NCI-H146 treated with DMSO at 0.1 percent for 48 hours (cell line): ENCODE results near the gene PROCA1.

Source experiments
- DNase-seq: peaks from one replicate; lab custom pipeline; 2025; ENCODE audit not compliant: unreplicated experiment; lab: John Stamatoyannopoulos, UW

The PROCA1 gene, protein sequence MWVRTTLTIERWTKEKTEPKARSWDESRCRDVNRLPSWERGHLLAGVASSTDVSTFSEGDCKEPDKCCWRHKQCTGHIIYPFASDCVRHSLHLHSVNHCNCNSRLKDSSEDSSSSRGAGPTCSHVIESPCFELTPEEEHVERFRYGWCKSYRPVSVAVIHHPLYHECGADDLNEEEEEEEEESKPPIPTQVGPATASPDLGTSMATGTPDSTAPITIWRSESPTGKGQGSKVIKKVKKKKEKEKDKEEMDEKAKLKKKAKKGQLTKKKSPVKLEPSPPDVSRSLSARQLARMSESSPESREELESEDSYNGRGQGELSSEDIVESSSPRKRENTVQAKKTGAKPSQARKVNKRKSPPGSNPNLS

DNA sequence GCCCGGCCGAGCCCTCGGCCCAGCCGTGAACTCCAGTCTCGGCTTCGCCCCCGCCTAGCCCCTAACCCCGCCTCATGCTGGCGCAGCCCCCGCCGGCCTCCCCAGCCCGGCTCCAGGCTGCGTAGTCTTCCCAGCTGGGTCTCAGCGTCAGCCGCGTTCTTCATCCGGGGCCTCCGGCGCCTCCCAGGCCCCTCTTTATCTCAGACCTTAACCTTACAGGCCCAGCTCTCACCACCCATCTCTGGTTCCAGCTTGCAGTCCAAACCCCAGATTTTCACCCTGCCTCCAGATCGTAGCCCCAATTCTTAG, at the start of gene PROCA1:
TSS of gene PROCA1 (minus strand) at position 166 of the 309 bp plus-strand sequence. CDS start 228 bp downstream, outside the sequence.
- no peak for DNase-seq

DNA sequence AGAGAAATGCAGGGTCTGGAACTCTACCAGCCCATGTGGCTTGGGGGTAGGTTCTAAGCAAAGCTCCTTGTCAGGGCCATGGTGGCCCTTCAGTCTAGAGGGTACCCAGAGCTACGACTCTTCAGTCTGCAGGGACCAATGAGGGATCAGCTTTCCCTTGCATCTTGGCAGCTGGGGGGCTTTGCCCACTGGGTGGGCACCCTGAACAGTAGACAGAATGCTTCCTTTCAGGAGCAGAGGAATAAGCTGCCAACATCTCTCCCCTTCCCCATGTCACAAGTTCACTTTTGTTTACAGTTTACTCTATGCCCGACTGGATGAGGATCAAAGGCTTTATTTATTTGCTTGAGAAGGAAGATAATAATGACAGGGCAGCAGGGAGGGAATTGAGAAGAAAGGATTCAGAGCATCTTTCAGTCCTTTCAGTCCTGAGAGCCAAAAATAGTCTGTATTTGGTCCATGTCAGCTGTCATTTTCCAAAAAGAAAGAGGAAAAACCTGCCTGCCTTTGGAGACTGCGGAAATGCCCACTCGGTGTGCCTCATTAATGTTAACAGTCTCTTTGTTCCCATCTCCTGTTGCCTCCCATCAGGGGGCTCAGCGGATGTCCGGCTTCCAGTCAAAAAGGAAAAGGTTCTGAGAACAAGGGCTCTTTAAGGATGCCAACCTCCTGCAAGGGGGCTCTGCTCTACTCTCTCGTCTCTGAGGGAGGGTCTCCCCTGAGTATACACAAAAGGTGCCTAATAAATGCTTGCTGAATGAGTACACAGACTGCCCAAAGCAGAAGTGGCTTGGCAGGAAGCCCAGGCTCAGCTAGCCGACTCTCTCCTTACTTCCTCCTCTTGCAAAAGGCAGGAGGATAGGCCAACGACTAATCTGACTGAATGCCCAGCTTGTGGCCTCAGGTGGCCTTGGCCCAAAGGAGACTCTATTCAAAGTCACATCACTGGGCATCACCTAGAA, 49.2 kb upstream of the PROCA1 start:
- DNase-seq = peak; percentile 30

DNA sequence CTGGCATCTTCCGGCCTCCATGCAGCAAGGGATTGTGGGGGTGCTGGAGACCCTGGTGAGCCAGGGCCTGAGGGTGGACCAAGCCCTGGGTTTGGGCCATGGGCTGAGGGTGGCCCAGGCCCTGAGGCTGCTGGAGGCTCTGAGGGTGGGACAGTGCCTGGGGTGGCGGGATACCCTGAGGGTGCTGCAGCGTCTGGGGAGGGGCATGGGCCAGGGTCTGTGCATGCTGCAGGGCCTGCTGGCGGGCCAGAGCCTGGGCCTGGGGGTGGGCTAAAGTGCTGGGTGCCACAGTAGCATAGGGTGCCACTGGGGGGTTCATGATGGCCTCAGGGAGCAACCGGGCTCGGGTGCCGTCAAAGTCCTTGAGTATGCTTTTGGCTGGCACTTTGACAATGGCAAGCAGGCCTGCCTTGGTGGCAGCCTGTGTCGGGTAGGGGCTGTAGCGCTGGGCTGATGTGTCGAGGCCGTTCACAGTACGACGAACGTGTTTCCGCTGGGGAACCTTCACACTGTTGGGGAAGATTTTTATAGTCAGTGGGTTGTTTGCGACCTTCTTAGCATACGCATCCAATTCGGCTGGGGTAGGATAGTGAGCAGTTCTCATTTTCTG, 47.7 kb upstream of the PROCA1 start:
- no peak for DNase-seq

DNA sequence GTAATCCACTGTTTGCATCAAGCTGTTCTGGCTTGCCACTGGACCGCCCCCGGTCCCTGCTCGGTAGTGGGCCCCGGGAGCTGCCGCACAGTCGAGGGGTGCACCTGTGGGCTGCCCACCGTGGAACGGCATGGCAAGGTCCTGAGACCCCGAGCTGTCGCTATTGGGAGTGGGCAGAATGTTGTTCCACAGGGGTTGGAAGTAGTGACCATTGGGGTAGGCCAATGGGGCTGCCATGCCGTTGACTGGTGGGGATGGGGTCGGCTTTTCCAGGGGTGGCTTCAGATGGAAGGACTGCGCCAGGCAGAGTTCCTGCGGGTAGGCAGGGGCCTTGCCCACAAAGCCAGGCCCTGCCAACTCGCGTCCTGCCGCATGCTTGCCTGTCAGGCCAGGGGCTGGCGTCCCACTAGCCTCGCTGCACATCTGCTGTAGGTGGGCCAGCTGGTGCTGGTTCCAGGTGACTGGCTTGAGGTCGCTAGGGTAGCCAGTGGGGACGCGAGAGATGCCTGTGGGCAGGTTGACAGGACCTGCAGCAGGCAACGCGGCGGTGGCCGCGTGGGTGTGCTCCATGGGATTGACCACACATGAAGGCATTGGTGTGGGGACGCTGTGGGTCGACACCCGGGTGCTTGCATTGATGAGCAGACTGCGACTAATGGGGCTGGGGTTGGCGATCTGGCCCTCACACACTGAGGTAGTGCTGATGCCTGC, 46.9 kb upstream of the PROCA1 start:
- DNase-seq = no peak

DNA sequence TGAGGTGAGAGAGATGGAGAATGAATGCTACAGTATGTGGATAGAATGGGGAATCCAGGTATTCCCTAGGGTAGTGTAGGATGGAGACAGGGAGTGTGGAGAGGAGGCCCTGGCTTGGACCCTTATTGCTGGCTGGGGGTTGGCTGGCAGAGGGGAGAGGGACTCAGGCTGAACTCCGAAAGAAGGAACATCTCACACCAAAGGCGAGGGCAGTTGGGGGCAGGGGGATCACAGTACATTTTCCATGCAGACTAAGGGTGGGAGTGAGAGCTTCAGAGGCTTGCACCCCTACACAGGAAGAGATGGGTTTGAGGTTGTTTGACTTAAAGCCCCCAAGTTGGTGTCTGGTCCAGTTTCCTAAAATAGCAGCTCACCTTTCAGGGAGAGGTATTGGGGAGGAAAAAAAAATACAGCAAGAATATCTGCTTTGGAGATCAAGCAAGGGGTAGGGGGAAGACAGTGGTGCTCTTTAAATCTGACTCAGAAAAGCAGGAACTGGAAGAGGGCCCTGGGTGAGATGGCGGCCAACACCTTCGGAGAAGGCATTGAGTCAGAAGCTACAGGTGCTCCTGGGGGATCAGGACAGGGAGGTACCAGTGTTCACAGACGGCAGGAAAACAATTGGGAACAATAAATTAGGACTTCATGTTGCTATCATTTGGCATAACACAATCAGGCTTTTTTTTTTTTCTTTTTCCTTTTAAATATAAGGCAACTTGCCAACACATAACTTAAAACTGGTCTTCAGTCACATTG, 44.5 kb upstream of the PROCA1 start:
- DNase-seq = no peak

DNA sequence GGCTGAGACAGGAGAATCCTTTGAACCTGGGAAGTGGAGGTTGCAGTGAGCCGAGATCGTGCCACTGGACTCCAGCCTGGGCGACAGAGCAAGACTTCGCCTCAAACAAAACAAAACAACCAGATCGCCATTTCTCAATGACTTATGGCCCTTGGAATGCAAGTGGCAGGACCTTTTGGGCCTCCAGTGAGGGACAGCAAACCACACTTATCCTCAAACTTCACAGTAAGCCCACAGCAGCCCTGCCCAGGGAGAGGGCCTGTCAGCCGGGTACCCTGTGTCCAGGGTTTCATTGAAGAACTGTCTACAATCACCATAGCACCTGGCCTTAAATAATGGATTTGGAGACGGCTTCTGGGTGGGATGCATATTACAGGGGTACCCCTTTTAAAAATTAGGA, 43.8 kb upstream of the PROCA1 start:
- no peak for DNase-seq

DNA sequence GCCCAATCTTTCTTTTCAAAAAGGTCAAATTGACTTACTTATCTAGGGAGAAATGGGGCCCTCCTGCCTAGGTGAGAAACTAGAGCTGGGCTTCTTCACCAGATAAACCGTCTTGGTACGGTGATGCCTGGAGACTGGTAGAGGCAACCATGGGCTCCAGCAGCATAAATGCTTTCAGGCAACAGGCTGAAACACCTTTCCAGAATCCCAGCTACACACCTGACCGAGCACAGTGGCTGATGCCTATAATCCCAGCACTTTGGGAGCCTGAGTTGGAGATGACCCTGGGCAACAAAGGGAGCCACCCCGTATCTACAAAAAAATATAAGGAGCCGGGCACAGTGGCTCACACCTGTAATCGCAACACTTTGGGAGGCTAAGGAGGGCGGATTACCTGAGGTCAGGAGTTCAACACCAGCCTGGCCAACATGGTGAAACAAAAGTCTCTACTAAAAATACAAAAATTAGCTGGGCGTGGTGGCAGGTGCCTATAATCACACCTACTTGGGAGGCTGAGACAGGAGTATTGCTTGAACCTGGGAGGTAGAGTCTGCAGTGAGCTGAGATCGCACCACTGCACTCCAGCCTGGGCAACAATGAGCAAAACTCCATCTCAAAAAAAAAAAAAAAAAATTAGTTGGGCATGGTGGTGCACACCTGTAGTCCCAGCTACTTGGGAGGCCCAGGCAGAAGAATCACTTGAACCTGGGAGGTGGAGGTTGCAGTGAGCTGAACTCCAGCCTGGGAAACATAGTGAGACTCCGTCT, 40.1 kb upstream of the PROCA1 start:
- no peak for DNase-seq

DNA sequence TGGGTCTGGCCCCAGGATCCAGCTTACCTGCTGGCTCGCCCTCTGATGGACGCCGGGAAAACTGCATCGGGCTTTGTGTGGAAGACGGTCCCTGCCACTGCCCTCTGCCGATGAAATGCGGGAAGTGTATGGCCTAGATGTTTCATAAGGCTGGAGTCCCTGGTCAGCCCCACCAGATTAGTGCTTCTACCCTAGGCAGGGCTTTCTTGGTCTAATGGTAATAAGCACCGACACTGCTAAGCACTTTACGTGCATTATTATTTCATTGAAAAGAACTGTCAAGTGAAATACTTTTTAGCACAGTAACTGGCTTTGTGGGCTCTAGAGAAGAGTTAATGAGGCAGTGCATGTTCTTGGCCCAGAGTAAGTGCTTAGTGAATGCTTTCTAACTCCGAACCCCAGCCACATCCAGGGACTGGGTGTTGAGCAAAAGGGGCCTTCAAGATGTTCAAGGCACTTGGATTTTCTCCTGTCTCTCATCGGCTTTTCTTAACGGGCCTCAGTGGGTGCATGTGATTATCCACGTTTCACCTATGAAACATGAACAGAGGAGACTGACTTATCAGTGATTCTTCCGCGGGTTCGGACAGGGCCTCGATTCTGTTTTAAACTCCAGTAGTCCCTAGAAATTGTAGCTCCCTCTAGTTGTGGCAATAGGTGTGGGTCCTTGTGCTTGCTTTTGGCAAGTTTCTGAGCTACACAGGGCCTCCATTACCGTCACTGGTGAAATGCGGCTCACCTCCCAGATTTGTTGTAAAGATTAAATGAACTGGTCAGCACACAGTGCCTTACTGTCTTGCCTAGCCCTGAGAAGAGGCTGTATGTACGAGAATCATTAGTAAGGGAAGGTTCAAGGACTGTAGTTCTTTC, 38.7 kb upstream of the PROCA1 start:
- DNase-seq = peak; percentile 74

DNA sequence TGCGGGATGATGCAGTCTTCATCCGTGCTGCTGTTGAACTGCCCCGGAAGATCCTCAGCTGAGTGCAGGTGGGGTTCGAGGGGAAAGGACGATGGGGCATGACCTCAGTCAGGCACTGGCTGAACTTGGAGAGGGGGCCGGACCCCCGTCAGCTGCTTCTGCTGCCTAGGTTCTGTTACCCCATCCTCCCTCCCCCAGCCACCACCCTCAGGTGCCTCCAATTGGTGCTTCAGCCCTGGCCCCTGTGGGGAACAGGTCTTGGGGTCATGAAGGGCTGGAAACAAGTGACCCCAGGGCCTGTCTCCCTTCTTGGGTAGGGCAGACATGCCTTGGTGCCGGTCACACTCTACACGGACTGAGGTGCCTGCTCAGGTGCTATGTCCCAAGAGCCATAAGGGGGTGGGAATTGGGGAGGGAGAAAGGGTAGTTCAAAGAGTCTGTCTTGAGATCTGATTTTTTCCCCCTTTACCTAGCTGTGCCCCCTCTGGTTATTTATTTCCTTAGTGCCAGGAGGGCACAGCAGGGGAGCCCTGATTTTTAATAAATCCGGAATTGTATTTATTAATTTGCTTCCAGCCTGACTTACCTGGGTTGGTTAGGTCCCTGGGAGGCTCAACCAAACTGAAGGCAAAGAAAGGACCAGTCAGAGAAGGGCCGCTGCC, 38.0 kb upstream of the PROCA1 start:
- DNase-seq = no peak

DNA sequence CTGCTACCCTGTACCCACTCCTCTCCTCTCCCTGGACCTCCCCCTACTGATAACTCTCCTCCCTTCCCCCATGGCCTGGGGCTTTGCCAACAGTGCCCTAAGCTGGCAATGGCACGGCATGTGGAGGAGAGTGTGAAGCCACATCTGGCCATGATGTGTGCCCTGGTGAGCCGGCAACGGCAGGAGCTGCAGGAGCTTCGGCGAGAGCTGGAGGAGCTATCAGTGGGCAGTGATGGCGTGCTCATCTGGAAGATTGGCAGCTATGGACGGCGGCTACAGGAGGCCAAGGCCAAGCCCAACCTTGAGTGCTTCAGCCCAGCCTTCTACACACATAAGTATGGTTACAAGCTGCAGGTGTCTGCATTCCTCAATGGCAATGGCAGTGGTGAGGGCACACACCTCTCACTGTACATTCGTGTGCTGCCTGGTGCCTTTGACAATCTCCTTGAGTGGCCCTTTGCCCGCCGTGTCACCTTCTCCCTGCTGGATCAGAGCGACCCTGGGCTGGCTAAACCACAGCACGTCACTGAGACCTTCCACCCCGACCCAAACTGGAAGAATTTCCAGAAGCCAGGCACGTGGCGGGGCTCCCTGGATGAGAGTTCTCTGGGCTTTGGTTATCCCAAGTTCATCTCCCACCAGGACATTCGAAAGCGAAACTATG, 37.3 kb upstream of the PROCA1 start:
- no peak for DNase-seq

DNA sequence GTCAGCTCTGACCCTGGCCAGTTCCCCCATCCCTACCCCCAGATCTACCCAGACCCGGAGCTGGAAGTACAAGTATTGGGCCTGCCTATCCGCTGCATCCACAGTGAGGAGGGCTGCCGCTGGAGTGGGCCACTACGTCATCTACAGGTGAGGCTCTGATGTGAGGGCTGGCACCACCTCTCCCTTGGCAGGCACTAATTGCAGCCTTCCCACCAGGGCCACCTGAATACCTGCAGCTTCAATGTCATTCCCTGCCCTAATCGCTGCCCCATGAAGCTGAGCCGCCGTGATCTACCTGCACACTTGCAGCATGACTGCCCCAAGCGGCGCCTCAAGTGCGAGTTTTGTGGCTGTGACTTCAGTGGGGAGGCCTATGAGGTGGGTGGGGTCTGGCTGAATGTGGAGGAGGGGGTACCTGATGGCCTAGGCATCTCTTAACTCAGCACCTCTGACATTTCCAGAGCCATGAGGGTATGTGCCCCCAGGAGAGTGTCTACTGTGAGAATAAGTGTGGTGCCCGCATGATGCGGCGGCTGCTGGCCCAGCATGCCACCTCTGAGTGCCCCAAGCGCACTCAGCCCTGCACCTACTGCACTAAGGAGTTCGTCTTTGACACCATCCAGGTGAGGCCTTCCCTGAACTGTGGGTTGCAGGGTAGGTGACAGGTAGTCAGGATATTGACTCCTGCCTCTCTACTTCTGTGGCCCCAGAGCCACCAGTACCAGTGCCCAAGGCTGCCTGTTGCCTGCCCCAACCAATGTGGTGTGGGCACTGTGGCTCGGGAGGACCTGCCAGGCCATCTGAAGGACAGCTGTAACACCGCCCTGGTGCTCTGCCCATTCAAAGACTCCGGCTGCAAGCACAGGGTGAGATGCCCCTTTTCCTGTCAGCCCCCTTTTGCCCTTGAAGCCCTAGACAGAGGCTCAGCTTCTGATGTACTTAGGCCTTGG, 36.4 kb upstream of the PROCA1 start:
- no peak for DNase-seq

DNA sequence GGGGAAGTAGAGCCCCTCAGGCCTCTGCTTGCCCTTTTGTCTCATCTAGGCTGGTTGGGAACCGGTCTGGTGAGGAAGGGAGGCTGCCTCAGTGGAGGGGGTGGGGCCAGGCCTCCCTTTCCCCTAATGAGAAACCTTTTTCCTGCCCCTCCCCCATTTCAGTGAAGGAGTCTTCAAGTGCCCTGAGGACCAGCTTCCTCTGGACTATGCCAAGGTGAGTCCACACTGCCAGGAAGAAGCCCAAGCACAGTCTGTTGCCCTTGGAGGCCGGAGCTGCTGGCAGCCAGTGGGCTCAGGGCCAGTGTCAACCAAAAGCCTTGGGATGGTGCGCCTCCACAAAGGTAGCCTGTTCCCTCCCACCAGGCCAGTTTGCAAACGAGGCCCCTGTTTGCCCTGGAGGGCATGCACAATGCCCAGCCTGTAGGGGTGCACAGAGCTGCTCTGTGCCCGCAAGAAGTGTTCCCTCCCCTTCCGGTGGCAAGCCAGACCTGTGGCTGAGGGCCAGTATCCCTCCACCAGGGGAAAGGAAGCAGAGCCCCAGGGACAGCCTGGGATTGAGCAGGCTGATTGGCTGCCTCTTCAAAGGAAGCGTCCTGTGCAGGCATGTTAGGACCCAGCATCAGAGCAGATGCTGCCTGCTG, 35.5 kb upstream of the PROCA1 start:
- DNase-seq = no peak

DNA sequence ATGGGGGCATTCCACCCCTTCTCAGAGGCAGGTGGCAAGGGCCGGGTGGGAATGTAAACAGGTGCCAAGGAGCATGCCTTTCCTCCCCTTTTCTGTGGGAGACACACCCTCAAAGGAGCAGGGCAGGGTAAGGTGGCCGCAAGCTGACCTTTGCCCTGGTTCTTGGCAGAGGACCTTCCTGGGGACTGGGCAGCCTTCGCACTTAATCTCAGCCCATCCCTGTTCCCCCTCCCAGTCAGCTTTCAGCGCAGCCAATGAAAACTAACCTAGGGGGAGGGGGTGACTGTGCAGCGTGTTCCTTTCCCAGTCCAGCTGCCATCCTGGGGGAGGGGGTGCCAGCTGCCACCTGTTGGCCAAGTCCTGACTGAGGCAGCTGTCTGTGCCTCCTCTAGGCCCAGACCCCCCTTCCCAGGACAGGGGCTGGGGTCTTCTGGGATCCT, 34.9 kb upstream of the PROCA1 start:
- DNase-seq = no peak

DNA sequence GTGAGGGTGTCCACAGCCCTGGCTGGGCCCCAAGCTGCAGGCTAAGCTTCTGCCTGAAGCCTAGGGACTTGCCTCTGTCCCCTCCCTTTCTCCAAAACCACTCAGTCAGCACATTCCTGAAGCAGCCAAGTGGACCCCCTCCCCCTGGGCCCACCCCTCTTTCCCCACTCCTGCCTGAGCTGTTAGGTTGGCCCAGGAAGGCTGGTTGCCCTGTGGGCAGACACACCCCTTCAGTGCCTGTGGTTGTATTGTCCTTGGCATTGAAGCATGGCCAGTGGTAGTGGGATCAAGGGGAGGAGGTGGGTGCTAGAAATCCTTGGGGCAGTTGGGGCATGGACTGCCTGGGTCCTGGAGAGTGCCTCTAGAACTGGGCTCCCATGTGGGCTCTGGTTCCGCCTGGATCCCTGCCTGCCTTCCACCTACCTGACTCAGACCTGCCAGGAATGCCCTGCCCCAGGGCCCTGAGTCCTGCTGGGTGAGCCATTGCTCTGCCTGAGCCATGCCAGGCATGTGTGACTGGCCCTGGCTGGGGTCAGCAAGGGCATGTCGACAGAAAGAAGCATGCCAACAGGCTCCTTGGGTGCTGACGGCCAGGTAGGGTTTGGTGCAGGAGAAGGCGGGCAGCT, 34.2 kb upstream of the PROCA1 start:
- no peak for DNase-seq

DNA sequence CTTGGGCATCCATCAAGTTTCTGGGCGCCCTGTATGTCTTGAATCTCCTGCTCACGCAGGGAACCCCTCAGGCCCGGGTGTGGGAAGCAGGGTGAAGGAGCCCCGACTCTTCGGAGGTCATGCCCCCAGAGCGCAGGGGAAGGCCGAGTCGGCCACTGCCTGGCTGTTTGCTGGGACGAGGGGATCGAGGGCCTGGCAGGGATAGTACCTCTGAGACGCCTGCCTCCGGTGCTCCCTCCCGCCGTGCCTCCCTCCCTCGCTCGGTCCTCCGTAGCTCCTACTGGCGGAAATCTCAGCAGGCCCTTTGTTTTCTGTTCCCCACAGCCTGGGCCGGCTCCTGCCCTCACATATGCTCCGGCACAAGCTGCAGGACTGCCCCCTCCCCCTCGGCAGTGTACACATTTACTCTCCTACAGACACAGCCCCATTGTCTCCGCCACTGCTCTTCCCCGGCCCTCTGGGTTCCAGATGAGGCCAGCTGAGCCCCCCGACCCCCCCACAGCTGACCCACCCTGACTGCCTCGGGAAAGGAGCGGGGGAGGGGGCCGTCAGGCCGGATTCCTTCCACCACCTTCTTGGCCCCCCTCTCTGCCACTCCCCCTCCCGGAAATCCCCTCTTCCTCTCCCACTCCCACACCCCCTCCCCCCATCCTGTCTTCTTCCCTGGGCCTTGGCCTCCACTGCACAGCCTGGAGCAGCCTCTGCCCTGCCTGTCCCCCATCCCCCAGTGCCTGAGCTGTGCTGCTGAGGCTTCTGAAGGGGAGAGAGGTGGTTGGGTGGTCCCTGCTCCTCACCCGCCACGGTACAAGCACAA, 33.5 kb upstream of the PROCA1 start:
- DNase-seq = peak; percentile 57
